PC-9 (cell line): ENCODE data around the gene HESX1.

Source experiments
- CTCF ChIP-seq: fragments of 200-600 bp; sonication (generic); conservative IDR thresholded peaks from 2 replicates; pipeline ENCODE4 v1.6.1; 2017; ENCODE audit warnings: mixed run types, antibody characterized with exemption, mild to moderate bottlenecking, moderate library complexity
- EZH2 ChIP-seq: fragments of 200-600 bp; sonication (generic); IDR thresholded peaks from 2 replicates; pipeline ENCODE4 v1.8.0; 2017; ENCODE audit warnings: antibody characterized with exemption, low read depth

GRCh38 chr3:57234613-57235575 lies 35.1 kb upstream of the HESX1 start:
- no peak for TF ChIP-seq CTCF
- TF ChIP-seq EZH2 = no peak
